Measurements from ENCODE around the gene CELA3B.
"Not testable (repeated sequence)": the region's sequence is repeated elsewhere in the genome, so short reads cannot be mapped to it uniquely, and the experiment has no call there.

GRCh38 chr1:21972973-21973441 is 3.8 kb upstream of the CELA3B start:
- not testable (repeated sequence) for TF ChIP-seq CTCF (IDR thresholded peaks at IDR 0.05; ENCODE audit: poor library complexity); EZH2phosphoT487 (IDR thresholded peaks at IDR 0.05; ENCODE audit: low read depth, severe bottlenecking, unreplicated experiment); EZH2 (IDR thresholded peaks at IDR 0.05; ENCODE audit: borderline replicate concordance)

Measured in hepatocyte (in vitro differentiated cells).